Breast epithelium (tissue), 4 donors: Measurements from ENCODE around the gene ALK. TPM values are rescaled to one million over a fixed set of nuclear protein-coding genes. Genes with fewer than 3 reads are reported as not detected.

Source experiments
- DNase-seq, 2 donors: peaks; one replicate each; pipeline ENCODE4 v3.0.0-alpha.2; 2019; ENCODE audit warnings: low spot score in 2 of 2
- H3K27ac ChIP-seq, 2 donors: fragments of 200-600 bp; sonication (generic) in 1 of 2; one replicate each; pipeline ENCODE4 v1.5.1; 2016 to 2019; ENCODE audit warnings: mild to moderate bottlenecking in 1 of 2
- H3K27me3 ChIP-seq, 2 donors: fragments of 200-600 bp; sonication (generic) in 1 of 2; one replicate each; pipeline versions ENCODE4 v1.5.1 to v1.6.0; 2017 to 2019; ENCODE audit warnings: control low read depth in 1 of 2, mild to moderate bottlenecking in 1 of 2
- H3K36me3 ChIP-seq: fragments of 200-600 bp; one replicate; pipeline ENCODE4 v1.5.1; 2019
- H3K4me1 ChIP-seq, 2 donors: fragments of 200-600 bp; sonication (generic); one replicate each; pipeline ENCODE4 v1.5.1; 2016 to 2019; ENCODE audit warnings: control low read depth in 1 of 2
- H3K4me3 ChIP-seq, 3 donors: fragments of 200-600 bp; sonication (generic); 1 replicate in 2 of 3; 2 replicates in 1 of 3; pipeline ENCODE4 v1.5.1; 2016 to 2019; ENCODE audit warnings: mild to moderate bottlenecking in 3 of 3, moderate library complexity in 2 of 3
- H3K9me3 ChIP-seq, 2 donors: fragments of 200-600 bp; sonication (generic) in 1 of 2; one replicate each; pipeline ENCODE4 v1.5.1; 2016 to 2019; ENCODE audit warnings: control low read depth in 1 of 2
- CTCF ChIP-seq, 3 donors: fragments of 450-650 bp; IDR thresholded peaks; one replicate each; pipeline ENCODE4 v1.5.1; 2016 to 2017; ENCODE audit warnings: antibody characterized with exemption in 3 of 3, mild to moderate bottlenecking in 3 of 3, moderate library complexity in 3 of 3
- POLR2A ChIP-seq: fragments of 450-650 bp; IDR thresholded peaks from one replicate; pipeline ENCODE4 v1.6.1; 2016; ENCODE audit warnings: antibody characterized with exemption, mild to moderate bottlenecking, moderate library complexity
- POLR2AphosphoS5 ChIP-seq, 3 donors: sonication (generic); formaldehyde crosslinking; IDR thresholded peaks; one replicate each; pipeline ENCODE4 v1.6.1; 2017; ENCODE audit warnings: antibody characterized with exemption in 3 of 3
- intact Hi-C: fragments of 100-400 bp; cut with DNase I; formaldehyde crosslinking; loops from one replicate; pipeline ENCODE4 v1.15.1; 2023; ENCODE audit warnings: low total_unique reads
- total RNA-seq, 3 donors: library from RNA; depleted of rRNA; stranded (reverse); fragments of >200 nt; gene quantifications; one replicate each; pipeline ENCODE4 v1.1.0, GENCODE V29; 2016

The ALK gene
- total RNA-seq, 3 donors from 2014 or later, result 0.33 to 5.6 (median 0.64) TPM

- DNase-seq, result no peak
- Histone ChIP-seq H3K4me1 (no peaks in the 10 kb centered on the region), H3K27me3 (peaks cover 0 to under 1% of the 10 kb centered on the region in 2 donors), H3K4me3 (no peak overlapping the region), H3K9me3 (no peaks in the 10 kb centered on the region), H3K36me3 (no peaks in the 10 kb centered on the region), H3K27ac (no peak overlapping the region)
- no peak for TF ChIP-seq POLR2A
- intact Hi-C loops, result no loop called here
These were observed 10.4 kb downstream of the ALK start for GRCh38 chr2:29910960-29911359.

GRCh38 chr2:29910465-29910864, 10.9 kb downstream of the ALK start:
- H3K36me3 ChIP-seq, result no peaks in the 10 kb centered on the region
- no peak for DNase-seq
- no peaks in the 10 kb centered on the region for H3K9me3 ChIP-seq
- TF ChIP-seq POLR2A, result no peak
- TF ChIP-seq POLR2AphosphoS5 (IDR thresholded peaks at IDR 0.05), result no peak
- no peak for TF ChIP-seq CTCF (IDR thresholded peaks at IDR 0.05)
- H3K27me3 ChIP-seq, result peaks cover 0 to 5% of the 10 kb centered on the region in 2 donors
- H3K4me3 ChIP-seq, result no peak overlapping the region
- intact Hi-C loops, result no loop called here
- H3K27ac ChIP-seq, result no peak overlapping the region
- no peaks in the 10 kb centered on the region for H3K4me1 ChIP-seq

GRCh38 chr2:29902356-29902755, 19.0 kb downstream of the ALK start:
- Histone ChIP-seq H3K4me1 (no peaks in the 10 kb centered on the region), H3K27me3 (peaks cover 0 to 5% of the 10 kb centered on the region in 2 donors), H3K27ac (no peak overlapping the region), H3K4me3 (no peak overlapping the region), H3K36me3 (no peaks in the 10 kb centered on the region), H3K9me3 (no peaks in the 10 kb centered on the region)
- intact Hi-C loops, result no loop called here
- DNase-seq, result no peak
- no peak for TF ChIP-seq POLR2A
- TF ChIP-seq POLR2AphosphoS5 (IDR thresholded peaks at IDR 0.05), result no peak
- no peak for TF ChIP-seq CTCF (IDR thresholded peaks at IDR 0.05)

GRCh38 chr2:29900971-29901633, 20.3 kb downstream of the ALK start:
- no peak for DNase-seq
- no peak overlapping the region for H3K27ac ChIP-seq
- no peaks in the 10 kb centered on the region for H3K9me3 ChIP-seq
- peaks cover 0 to 5% of the 10 kb centered on the region in 2 donors for H3K27me3 ChIP-seq
- intact Hi-C loops, result no loop called here
- H3K36me3 ChIP-seq, result no peaks in the 10 kb centered on the region
- H3K4me3 ChIP-seq, result no peak overlapping the region
- TF ChIP-seq POLR2A (no peak), CTCF (IDR thresholded peaks at IDR 0.05) (no peak), POLR2AphosphoS5 (IDR thresholded peaks at IDR 0.05) (no peak)
- no peaks in the 10 kb centered on the region for H3K4me1 ChIP-seq

- intact Hi-C loops, result no loop called here
- no peaks in the 10 kb centered on the region for H3K27me3 ChIP-seq
- DNase-seq, result no peak
- H3K4me1 ChIP-seq, result no peaks in the 10 kb centered on the region
- H3K4me3 ChIP-seq, result no peak overlapping the region
- H3K9me3 ChIP-seq, result no peaks in the 10 kb centered on the region
- TF ChIP-seq CTCF (IDR thresholded peaks at IDR 0.05) (no peak), POLR2A (no peak), POLR2AphosphoS5 (IDR thresholded peaks at IDR 0.05) (no peak)
- H3K27ac ChIP-seq, result no peak overlapping the region
- H3K36me3 ChIP-seq, result no peaks in the 10 kb centered on the region
These were observed 22.4 kb downstream of the ALK start for GRCh38 chr2:29898999-29899398.
